HEK293T (cell line): Measurements from ENCODE around the gene CADM2.

Experiments
- ELF4 ChIP-seq: fragments of 450-650 bp; IDR thresholded peaks from 2 replicates; pipeline ENCODE4 v1.6.1; 2017; ENCODE audit warnings: antibody characterized with exemption
- FOXA1 ChIP-seq: fragments of 450-650 bp; IDR thresholded peaks from 2 replicates; pipeline ENCODE4 v1.6.1; 2016; ENCODE audit warnings: mild to moderate bottlenecking
- FOXK2 ChIP-seq: fragments of 450-650 bp; IDR thresholded peaks from 2 replicates; pipeline ENCODE4 v1.6.1; 2016; ENCODE audit warnings: mild to moderate bottlenecking
- FOXM1 ChIP-seq: fragments of 450-650 bp; IDR thresholded peaks from 2 replicates; pipeline ENCODE4 v1.6.1; 2017; ENCODE audit warnings: mild to moderate bottlenecking, borderline replicate concordance
- HDGF ChIP-seq: fragments of 450-650 bp; IDR thresholded peaks from 2 replicates; pipeline ENCODE4 v1.6.1; 2017; ENCODE audit warnings: antibody characterized with exemption, borderline replicate concordance
- LEF1 ChIP-seq: fragments of 450-650 bp; IDR thresholded peaks from 2 replicates; pipeline ENCODE4 v1.6.1; 2017; ENCODE audit warnings: mild to moderate bottlenecking, borderline replicate concordance
- NFRKB ChIP-seq: fragments of 450-650 bp; IDR thresholded peaks from 2 replicates; pipeline ENCODE4 v1.6.1; 2016; ENCODE audit warnings: mild to moderate bottlenecking, moderate library complexity
- SP1 ChIP-seq: fragments of 450-650 bp; IDR thresholded peaks from 2 replicates; pipeline ENCODE4 v1.6.1; 2017
- SUZ12 ChIP-seq: fragments of 450-650 bp; IDR thresholded peaks from 2 replicates; pipeline ENCODE4 v1.6.1; 2016; ENCODE audit warnings: mild to moderate bottlenecking
- TARDBP ChIP-seq: fragments of 450-650 bp; IDR thresholded peaks from 2 replicates; pipeline ENCODE4 v1.6.1; 2016
- ZNF384 ChIP-seq: fragments of 450-650 bp; IDR thresholded peaks from 2 replicates; pipeline ENCODE4 v1.6.1; 2016

DNA sequence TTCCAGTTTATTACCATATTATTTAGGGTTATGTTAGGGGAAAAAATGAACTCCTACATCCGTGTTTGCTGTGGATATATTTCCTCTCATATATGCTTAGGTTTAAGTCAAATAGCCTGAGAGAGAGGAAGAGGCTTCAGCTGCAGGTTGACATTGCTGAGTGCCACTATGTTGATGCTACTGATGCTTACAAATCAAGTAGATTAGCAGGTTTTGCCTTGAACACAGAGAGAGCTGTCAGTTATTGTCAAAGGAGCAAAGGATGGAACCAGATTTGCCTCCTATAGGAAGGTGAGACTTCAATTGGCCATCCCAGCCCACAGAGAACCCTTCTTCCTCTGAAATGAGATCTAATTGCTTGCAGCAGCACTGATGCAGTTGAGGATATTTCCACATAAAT is 339.2 kb downstream of the CADM2 start:
- TF ChIP-seq ZNF384 (no peak), SUZ12 (no peak), LEF1 (no peak), ELF4 (no peak), FOXM1 (no peak), FOXK2 (no peak), FOXA1 (no peak), NFRKB (no peak), SP1 (no peak), HDGF (no peak), TARDBP (no peak)
